ENCODE measurements around the gene MRGPRG. TPM values are rescaled to one million over a fixed set of nuclear protein-coding genes. Genes with fewer than 3 reads are reported as not detected.

The MRGPRG gene
- total RNA-seq, 1 experiment from 2014 or later = not detected

DNA sequence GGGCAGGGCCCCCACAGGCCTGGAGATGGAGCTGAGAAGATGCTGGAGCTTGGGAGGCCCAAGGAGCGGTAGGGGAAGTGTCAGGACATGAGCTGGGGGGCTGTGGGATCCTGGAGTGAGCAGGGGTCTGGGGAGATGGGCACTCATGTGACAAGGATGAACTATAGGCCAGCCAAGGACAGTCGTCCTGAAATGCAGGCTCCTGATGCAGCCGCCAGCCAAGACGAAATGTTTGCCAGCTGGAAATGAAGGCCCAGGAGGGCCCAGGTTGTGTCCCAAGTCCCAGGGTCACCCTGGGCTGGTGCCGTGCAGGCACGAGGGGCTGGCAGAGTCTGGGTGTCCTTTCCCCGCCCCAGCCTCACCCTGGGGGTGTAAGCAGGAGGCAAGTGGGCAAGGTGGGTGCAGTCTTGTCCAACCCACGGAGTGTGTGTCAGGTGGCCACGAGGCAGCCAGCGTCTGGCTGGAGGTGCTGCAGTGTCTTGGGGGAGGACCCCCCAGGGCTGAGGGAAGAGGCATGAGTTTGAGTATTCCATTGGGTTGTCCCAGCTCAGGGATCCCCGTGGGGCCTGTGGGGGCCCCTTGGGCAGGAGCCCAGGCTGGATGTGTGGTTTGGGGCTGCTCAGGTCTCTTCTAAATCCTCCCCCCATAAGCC is 21.4 kb downstream of the MRGPRG start:
- ChIA-PET CTCF (interaction anchor here (1.0 kb wide), 2 partner anchors 27 to 144 kb away, joined by 3 to 4 read pairs; no protein-coding TSS in a partner anchor), POLR2A (no interaction called here)
- ATAC-seq (no peak), DNase-seq (ENCODE audit: low spot score) (no peak)
- H3K4me3 Mint-ChIP-seq = no peak overlapping the region
- peaks cover 8% of the 10 kb centered on the region; the same call in 1 of the 2 replicates for H3K4me1 Mint-ChIP-seq
- H3K9me3 Mint-ChIP-seq = peaks cover 2% of the 10 kb centered on the region
- H3K27ac Mint-ChIP-seq = no peak overlapping the region
- peaks cover 11% of the 10 kb centered on the region for H3K27me3 Mint-ChIP-seq (ENCODE audit: low read depth)
- TF ChIP-seq SOX15 (CRISPR knock-in tag; IDR thresholded peaks at IDR 0.05) (no peak), FOXK1 (CRISPR knock-in tag; IDR thresholded peaks at IDR 0.05) (no peak), JUN (CRISPR knock-in tag; IDR thresholded peaks at IDR 0.05) (no peak), OVOL2 (CRISPR knock-in tag; IDR thresholded peaks at IDR 0.05; ENCODE audit: borderline replicate concordance) (no peak), ZNF138 (CRISPR knock-in tag; conservative IDR thresholded peaks at IDR 0.05) (no peak), GABPB1 (CRISPR knock-in tag; IDR thresholded peaks at IDR 0.05) (no peak), FOXP1 (CRISPR knock-in tag; IDR thresholded peaks at IDR 0.05; ENCODE audit: borderline replicate concordance) (no peak), TEAD4 (CRISPR knock-in tag; IDR thresholded peaks at IDR 0.05) (no peak), CREB1 (CRISPR knock-in tag; IDR thresholded peaks at IDR 0.05) (no peak), SP1 (CRISPR knock-in tag; conservative IDR thresholded peaks at IDR 0.05) (no peak), RORB (CRISPR knock-in tag; IDR thresholded peaks at IDR 0.05) (no peak), RELA (CRISPR knock-in tag; IDR thresholded peaks at IDR 0.05; ENCODE audit: borderline replicate concordance) (no peak)
- TF ChIP-seq, protein P1, sequence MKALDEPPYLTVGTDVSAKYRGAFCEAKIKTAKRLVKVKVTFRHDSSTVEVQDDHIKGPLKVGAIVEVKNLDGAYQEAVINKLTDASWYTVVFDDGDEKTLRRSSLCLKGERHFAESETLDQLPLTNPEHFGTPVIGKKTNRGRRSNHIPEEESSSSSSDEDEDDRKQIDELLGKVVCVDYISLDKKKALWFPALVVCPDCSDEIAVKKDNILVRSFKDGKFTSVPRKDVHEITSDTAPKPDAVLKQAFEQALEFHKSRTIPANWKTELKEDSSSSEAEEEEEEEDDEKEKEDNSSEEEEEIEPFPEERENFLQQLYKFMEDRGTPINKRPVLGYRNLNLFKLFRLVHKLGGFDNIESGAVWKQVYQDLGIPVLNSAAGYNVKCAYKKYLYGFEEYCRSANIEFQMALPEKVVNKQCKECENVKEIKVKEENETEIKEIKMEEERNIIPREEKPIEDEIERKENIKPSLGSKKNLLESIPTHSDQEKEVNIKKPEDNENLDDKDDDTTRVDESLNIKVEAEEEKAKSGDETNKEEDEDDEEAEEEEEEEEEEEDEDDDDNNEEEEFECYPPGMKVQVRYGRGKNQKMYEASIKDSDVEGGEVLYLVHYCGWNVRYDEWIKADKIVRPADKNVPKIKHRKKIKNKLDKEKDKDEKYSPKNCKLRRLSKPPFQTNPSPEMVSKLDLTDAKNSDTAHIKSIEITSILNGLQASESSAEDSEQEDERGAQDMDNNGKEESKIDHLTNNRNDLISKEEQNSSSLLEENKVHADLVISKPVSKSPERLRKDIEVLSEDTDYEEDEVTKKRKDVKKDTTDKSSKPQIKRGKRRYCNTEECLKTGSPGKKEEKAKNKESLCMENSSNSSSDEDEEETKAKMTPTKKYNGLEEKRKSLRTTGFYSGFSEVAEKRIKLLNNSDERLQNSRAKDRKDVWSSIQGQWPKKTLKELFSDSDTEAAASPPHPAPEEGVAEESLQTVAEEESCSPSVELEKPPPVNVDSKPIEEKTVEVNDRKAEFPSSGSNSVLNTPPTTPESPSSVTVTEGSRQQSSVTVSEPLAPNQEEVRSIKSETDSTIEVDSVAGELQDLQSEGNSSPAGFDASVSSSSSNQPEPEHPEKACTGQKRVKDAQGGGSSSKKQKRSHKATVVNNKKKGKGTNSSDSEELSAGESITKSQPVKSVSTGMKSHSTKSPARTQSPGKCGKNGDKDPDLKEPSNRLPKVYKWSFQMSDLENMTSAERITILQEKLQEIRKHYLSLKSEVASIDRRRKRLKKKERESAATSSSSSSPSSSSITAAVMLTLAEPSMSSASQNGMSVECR (CRISPR knock-in tag; IDR thresholded peaks at IDR 0.05; ENCODE audit: borderline replicate concordance) = no peak
- TF ChIP-seq, protein P2, sequence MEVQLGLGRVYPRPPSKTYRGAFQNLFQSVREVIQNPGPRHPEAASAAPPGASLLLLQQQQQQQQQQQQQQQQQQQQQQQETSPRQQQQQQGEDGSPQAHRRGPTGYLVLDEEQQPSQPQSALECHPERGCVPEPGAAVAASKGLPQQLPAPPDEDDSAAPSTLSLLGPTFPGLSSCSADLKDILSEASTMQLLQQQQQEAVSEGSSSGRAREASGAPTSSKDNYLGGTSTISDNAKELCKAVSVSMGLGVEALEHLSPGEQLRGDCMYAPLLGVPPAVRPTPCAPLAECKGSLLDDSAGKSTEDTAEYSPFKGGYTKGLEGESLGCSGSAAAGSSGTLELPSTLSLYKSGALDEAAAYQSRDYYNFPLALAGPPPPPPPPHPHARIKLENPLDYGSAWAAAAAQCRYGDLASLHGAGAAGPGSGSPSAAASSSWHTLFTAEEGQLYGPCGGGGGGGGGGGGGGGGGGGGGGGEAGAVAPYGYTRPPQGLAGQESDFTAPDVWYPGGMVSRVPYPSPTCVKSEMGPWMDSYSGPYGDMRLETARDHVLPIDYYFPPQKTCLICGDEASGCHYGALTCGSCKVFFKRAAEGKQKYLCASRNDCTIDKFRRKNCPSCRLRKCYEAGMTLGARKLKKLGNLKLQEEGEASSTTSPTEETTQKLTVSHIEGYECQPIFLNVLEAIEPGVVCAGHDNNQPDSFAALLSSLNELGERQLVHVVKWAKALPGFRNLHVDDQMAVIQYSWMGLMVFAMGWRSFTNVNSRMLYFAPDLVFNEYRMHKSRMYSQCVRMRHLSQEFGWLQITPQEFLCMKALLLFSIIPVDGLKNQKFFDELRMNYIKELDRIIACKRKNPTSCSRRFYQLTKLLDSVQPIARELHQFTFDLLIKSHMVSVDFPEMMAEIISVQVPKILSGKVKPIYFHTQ (CRISPR knock-in tag; IDR thresholded peaks at IDR 0.05) = no peak
- TF ChIP-seq, protein P3, sequence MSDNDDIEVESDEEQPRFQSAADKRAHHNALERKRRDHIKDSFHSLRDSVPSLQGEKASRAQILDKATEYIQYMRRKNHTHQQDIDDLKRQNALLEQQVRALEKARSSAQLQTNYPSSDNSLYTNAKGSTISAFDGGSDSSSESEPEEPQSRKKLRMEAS (CRISPR knock-in tag; IDR thresholded peaks at IDR 0.05) = no peak
- TF ChIP-seq, protein P4, sequence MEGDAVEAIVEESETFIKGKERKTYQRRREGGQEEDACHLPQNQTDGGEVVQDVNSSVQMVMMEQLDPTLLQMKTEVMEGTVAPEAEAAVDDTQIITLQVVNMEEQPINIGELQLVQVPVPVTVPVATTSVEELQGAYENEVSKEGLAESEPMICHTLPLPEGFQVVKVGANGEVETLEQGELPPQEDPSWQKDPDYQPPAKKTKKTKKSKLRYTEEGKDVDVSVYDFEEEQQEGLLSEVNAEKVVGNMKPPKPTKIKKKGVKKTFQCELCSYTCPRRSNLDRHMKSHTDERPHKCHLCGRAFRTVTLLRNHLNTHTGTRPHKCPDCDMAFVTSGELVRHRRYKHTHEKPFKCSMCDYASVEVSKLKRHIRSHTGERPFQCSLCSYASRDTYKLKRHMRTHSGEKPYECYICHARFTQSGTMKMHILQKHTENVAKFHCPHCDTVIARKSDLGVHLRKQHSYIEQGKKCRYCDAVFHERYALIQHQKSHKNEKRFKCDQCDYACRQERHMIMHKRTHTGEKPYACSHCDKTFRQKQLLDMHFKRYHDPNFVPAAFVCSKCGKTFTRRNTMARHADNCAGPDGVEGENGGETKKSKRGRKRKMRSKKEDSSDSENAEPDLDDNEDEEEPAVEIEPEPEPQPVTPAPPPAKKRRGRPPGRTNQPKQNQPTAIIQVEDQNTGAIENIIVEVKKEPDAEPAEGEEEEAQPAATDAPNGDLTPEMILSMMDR (IDR thresholded peaks at IDR 0.05) = no peak
- TF ChIP-seq, protein P5, sequence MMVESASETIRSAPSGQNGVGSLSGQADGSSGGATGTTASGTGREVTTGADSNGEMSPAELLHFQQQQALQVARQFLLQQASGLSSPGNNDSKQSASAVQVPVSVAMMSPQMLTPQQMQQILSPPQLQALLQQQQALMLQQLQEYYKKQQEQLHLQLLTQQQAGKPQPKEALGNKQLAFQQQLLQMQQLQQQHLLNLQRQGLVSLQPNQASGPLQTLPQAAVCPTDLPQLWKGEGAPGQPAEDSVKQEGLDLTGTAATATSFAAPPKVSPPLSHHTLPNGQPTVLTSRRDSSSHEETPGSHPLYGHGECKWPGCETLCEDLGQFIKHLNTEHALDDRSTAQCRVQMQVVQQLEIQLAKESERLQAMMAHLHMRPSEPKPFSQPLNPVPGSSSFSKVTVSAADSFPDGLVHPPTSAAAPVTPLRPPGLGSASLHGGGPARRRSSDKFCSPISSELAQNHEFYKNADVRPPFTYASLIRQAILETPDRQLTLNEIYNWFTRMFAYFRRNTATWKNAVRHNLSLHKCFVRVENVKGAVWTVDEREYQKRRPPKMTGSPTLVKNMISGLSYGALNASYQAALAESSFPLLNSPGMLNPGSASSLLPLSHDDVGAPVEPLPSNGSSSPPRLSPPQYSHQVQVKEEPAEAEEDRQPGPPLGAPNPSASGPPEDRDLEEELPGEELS (CRISPR knock-in tag; IDR thresholded peaks at IDR 0.05) = no peak
- peaks cover 1% of the 10 kb centered on the region; the same call in 1 of the 2 replicates for H3K36me3 Mint-ChIP-seq
